ENCODE results near the gene SH3TC1. TPM values are rescaled to one million over a fixed set of nuclear protein-coding genes. Genes with fewer than 3 reads are reported as not detected.

The SH3TC1 gene
- polyA plus RNA-seq, 3 donors, result 36.9 to 85.7 (median 41.9) TPM

DNA sequence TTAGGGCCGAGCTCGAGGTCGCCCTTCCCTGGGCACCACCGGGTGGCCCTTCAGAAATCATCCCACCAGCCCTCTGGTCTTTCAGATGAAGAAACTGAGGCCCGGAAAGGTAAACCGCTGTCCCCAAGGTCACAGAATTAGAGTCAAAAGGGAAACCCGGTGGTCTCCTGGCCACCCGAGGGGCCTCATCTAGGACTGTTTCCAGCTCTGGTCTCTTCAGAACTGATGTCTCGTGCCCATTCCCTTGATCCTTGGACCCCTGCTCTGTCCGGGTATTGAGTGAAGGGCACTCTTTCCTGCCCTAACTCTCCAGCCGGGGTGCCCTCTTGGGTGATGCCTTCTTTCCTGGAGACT is 71.3 kb downstream of the SH3TC1 start:
- WGBS (ENCODE audit: insufficient coverage), result 53% methylated on average over 11 of the region's 11 CpGs
- Mint-ChIP-seq H3K27me3 (ENCODE audit: low read depth in 3 of 3) (peaks cover 21 to 26% (median 25%) of the 10 kb centered on the region in 3 donors), H3K27ac (no peak overlapping the region), H3K4me3 (peak overlapping the region; percentile 43 to 81), H3K36me3 (no peaks in the 10 kb centered on the region), H3K4me1 (peaks cover 30% of the 10 kb centered on the region), H3K9me3 (peaks cover 0 to 3% (median 0%) of the 10 kb centered on the region in 7 donors)
- Histone ChIP-seq H3K4me1 (ENCODE audit: control insufficient read depth in 1 of 2, insufficient read depth in 2 of 2, low read length in 2 of 2) (peaks cover 9 to 26% of the 10 kb centered on the region in 2 donors), H3K27ac (ENCODE audit: low read depth in 1 of 2, low read length in 2 of 2) (no peak overlapping the region), H3K27me3 (ENCODE audit: control insufficient read depth in 2 of 2, insufficient read depth in 2 of 2, low read length in 2 of 2) (peaks cover 0 to 19% of the 10 kb centered on the region in 2 donors), H3K4me3 (replicated peaks in 1 of 3; ENCODE audit: low read depth in 2 of 3, low read length in 3 of 3) (peak overlapping the region in 1 of 3 experiments; percentile 64), H4K20me1 (ENCODE audit: insufficient read depth, low read length) (no peaks in the 10 kb centered on the region), H3K9ac (ENCODE audit: insufficient read depth, low read length, poor library complexity, severe bottlenecking) (no peak overlapping the region), H3K36me3 (replicated peaks in 1 of 2; ENCODE audit: control insufficient read depth in 1 of 2, insufficient read depth in 2 of 2, low read length in 2 of 2) (no peaks in the 10 kb centered on the region), H3K79me2 (ENCODE audit: insufficient read depth, low read length) (no peaks in the 10 kb centered on the region), H3K9me3 (replicated peaks in 1 of 2; ENCODE audit: control insufficient read depth in 1 of 2, insufficient read depth in 1 of 2, low read length in 2 of 2) (no peaks in the 10 kb centered on the region), H3K4me2 (replicated peaks; ENCODE audit: extremely low read depth, low read length, poor library complexity, severe bottlenecking) (peak overlapping the region; percentile 76), H2AFZ (ENCODE audit: insufficient read depth, low read depth, low read length, poor library complexity, severe bottlenecking) (peak overlapping the region; percentile 61)
- TF ChIP-seq, protein P1, sequence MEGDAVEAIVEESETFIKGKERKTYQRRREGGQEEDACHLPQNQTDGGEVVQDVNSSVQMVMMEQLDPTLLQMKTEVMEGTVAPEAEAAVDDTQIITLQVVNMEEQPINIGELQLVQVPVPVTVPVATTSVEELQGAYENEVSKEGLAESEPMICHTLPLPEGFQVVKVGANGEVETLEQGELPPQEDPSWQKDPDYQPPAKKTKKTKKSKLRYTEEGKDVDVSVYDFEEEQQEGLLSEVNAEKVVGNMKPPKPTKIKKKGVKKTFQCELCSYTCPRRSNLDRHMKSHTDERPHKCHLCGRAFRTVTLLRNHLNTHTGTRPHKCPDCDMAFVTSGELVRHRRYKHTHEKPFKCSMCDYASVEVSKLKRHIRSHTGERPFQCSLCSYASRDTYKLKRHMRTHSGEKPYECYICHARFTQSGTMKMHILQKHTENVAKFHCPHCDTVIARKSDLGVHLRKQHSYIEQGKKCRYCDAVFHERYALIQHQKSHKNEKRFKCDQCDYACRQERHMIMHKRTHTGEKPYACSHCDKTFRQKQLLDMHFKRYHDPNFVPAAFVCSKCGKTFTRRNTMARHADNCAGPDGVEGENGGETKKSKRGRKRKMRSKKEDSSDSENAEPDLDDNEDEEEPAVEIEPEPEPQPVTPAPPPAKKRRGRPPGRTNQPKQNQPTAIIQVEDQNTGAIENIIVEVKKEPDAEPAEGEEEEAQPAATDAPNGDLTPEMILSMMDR (IDR thresholded peaks at IDR 0.05), result no peak
- no peak for DNase-seq
- intact Hi-C loops (cut with micrococcal nuclease), result no loop called here

GRCh38 chr4:8270912-8271815 is 72.1 kb downstream of the SH3TC1 start:
- H3K4me1 ChIP-seq (ENCODE audit: control insufficient read depth in 1 of 2, insufficient read depth in 2 of 2, low read length in 2 of 2), result peaks cover 9 to 26% of the 10 kb centered on the region in 2 donors
- Mint-ChIP-seq H3K9me3 (peaks cover 0 to 3% (median 0%) of the 10 kb centered on the region in 7 donors), H3K4me3 (peak overlapping the region; percentile 11 to 37), H3K36me3 (no peaks in the 10 kb centered on the region), H3K4me1 (peaks cover 30% of the 10 kb centered on the region), H3K27ac (no peak overlapping the region), H3K27me3 (ENCODE audit: low read depth in 3 of 3) (peaks cover 23 to 26% (median 25%) of the 10 kb centered on the region in 3 donors)
- TF ChIP-seq, protein P1 (IDR thresholded peaks at IDR 0.05), result no peak
- H3K27ac ChIP-seq (ENCODE audit: low read depth in 1 of 2, low read length in 2 of 2), result no peak overlapping the region
- intact Hi-C loops (cut with micrococcal nuclease), result no loop called here
- H3K36me3 ChIP-seq (replicated peaks in 1 of 2; ENCODE audit: control insufficient read depth in 1 of 2, insufficient read depth in 2 of 2, low read length in 2 of 2), result no peaks in the 10 kb centered on the region
- WGBS (ENCODE audit: insufficient coverage), result 76% methylated on average over 21 of the region's 27 CpGs
- peaks cover 0 to 19% of the 10 kb centered on the region in 2 donors for H3K27me3 ChIP-seq (ENCODE audit: control insufficient read depth in 2 of 2, insufficient read depth in 2 of 2, low read length in 2 of 2)
- H3K4me2 ChIP-seq (replicated peaks; ENCODE audit: extremely low read depth, low read length, poor library complexity, severe bottlenecking), result no peak overlapping the region
- DNase-seq, result no peak
- H3K4me3 ChIP-seq (replicated peaks in 1 of 3; ENCODE audit: low read depth in 2 of 3, low read length in 3 of 3), result no peak overlapping the region
- no peaks in the 10 kb centered on the region for H3K79me2 ChIP-seq (ENCODE audit: insufficient read depth, low read length)
- no peak overlapping the region for H3K9ac ChIP-seq (ENCODE audit: insufficient read depth, low read length, poor library complexity, severe bottlenecking)
- no peak overlapping the region for H2AFZ ChIP-seq (ENCODE audit: insufficient read depth, low read depth, low read length, poor library complexity, severe bottlenecking)
- H3K9me3 ChIP-seq (replicated peaks in 1 of 2; ENCODE audit: control insufficient read depth in 1 of 2, insufficient read depth in 1 of 2, low read length in 2 of 2), result no peaks in the 10 kb centered on the region
- no peaks in the 10 kb centered on the region for H4K20me1 ChIP-seq (ENCODE audit: insufficient read depth, low read length)

Measured in CD14-positive monocyte (primary cell).